Bone marrow (tissue), 2 donors: ENCODE measurements around the gene CARF.
"Not testable (repeated sequence)": the region's sequence is repeated elsewhere in the genome, so short reads cannot be mapped to it uniquely, and the experiment has no call there.

ENCODE experiments used
- DNase-seq, 2 donors: peaks; one replicate each; lab custom pipeline; 2025; lab: John Stamatoyannopoulos, UW

Gene CARF

GRCh38 chr2:202933958-202934357 lies 21.9 kb downstream of the CARF start:
- DNase-seq, result no peak

- no peak for DNase-seq
Measured at GRCh38 chr2:202934456-202934855, 22.4 kb downstream of the CARF start.

GRCh38 chr2:202938960-202939359 lies 26.9 kb downstream of the CARF start:
- no peak for DNase-seq

- DNase-seq, result no peak
Measured at GRCh38 chr2:202941771-202942170, 29.7 kb downstream of the CARF start.

- no peak for DNase-seq
Measured at GRCh38 chr2:202944408-202944807, 32.3 kb downstream of the CARF start.

GRCh38 chr2:202944816-202945215 lies 32.7 kb downstream of the CARF start:
- no peak for DNase-seq

- DNase-seq, result no peak
Measured at GRCh38 chr2:202945497-202945896, 33.4 kb downstream of the CARF start.

- not testable (repeated sequence) for DNase-seq
Measured at GRCh38 chr2:202949333-202949732, 37.3 kb downstream of the CARF start.

- DNase-seq, result peak in 1 of 2 donors; percentile 47
Measured at GRCh38 chr2:202950592-202950991, 38.5 kb downstream of the CARF start.

- DNase-seq, result no peak
Measured at GRCh38 chr2:202960524-202960923, 48.4 kb downstream of the CARF start.

GRCh38 chr2:202963712-202964111 lies 51.6 kb downstream of the CARF start:
- no peak for DNase-seq

- DNase-seq, result peak; percentile 1 to 88
Measured at GRCh38 chr2:202965810-202966460, 53.9 kb downstream of the CARF start.

- DNase-seq, result not testable (repeated sequence)
Measured at GRCh38 chr2:202969404-202969803, 57.3 kb downstream of the CARF start.

- DNase-seq, result no peak
Measured at GRCh38 chr2:202976809-202977208, 64.7 kb downstream of the CARF start.

GRCh38 chr2:202982779-202983491 lies 70.9 kb downstream of the CARF start:
- DNase-seq, result no peak

GRCh38 chr2:202989749-202990148 lies 77.7 kb downstream of the CARF start:
- DNase-seq, result no peak

GRCh38 chr2:202990501-202990900 lies 78.4 kb downstream of the CARF start:
- DNase-seq, result no peak

- peak in 1 of 2 donors; percentile 79 for DNase-seq
Measured at GRCh38 chr2:202997113-202997512, 85.0 kb downstream of the CARF start.

- DNase-seq, result no peak
Measured at GRCh38 chr2:203002054-203002821, 90.2 kb downstream of the CARF start.

- no peak for DNase-seq
Measured at GRCh38 chr2:203003716-203004115, 91.6 kb downstream of the CARF start.

GRCh38 chr2:203014456-203015199 lies 102.6 kb downstream of the CARF start, which contains the start of gene NBEAL1:
Gene NBEAL1 (plus strand): TSS chr2:203014875. CDS start chr2:203016385, 1,510 bp downstream.
- DNase-seq, result peak; percentile 93 to 95

- DNase-seq, result no peak
Measured at GRCh38 chr2:203016716-203017115, 104.6 kb downstream of the CARF start.
